Epithelial cell of proximal tubule (primary cell): ENCODE data around the gene ANGEL1. TPM values are rescaled to one million over a fixed set of nuclear protein-coding genes. Genes with fewer than 3 reads are reported as not detected.

Source experiments
- DNase-seq: peaks from one replicate; pipeline ENCODE4 v3.0.0-alpha.2; 2011; ENCODE audit warnings: low read depth
- H3K4me3 ChIP-seq: 2 replicates; pipeline ENCODE4 v1.5.1; 2011; ENCODE audit warnings: low read depth, mild to moderate bottlenecking, low read length
- CTCF ChIP-seq: conservative IDR thresholded peaks from 2 replicates; pipeline ENCODE4 v1.5.1; 2012; ENCODE audit warnings: low read depth, mild to moderate bottlenecking, low read length
- total RNA-seq: library from RNA; depleted of rRNA; stranded (reverse); fragments of >200 nt; gene quantifications from 2 replicates; pipeline ENCODE4 v1.2.3, GENCODE V29; 2015

ANGEL1 gene
- total RNA-seq, 1 donor from 2014 or later: 7.8 TPM

GRCh38 chr14:76742185-76742584 lies 70.5 kb downstream of the ANGEL1 start:
- no peak overlapping the region for H3K4me3 ChIP-seq
- DNase-seq: no peak
- TF ChIP-seq CTCF: no peak

- DNase-seq: no peak
- H3K4me3 ChIP-seq: no peak overlapping the region
- TF ChIP-seq CTCF: no peak
These were observed 71.6 kb downstream of the ANGEL1 start for GRCh38 chr14:76741074-76741473.

Other genes with a start within 250 kb of the ANGEL1 start
- 2.5 and 2.9 TPM in 2 replicates for gene VASH1, start 51.4 kb downstream of the ANGEL1 start, total RNA-seq
- gene LRRC74A, start 13.5 kb upstream of the ANGEL1 start, total RNA-seq: not detected in 2 replicates
- 61.9 and 65.6 TPM in 2 replicates for gene IRF2BPL, start 215.8 kb upstream of the ANGEL1 start, total RNA-seq